HEK293 (cell line): Measurements from ENCODE around the gene POMT2.

Experiments used
- CTCF ChIA-PET: fragments of 350-600 bp; formaldehyde crosslinking; extraction: SDS; loops from one replicate; lab custom pipeline; 2021; ENCODE audit warnings: antibody characterized with exemption; lab: Yijun Ruan, JAX
- POLR2A ChIA-PET: fragments of 300-600 bp; formaldehyde crosslinking; extraction: SDS; loops from one replicate; lab custom pipeline; 2020; ENCODE audit warnings: antibody characterized with exemption, inconsistent platforms; lab: Yijun Ruan, JAX
- H3K27ac ChIP-seq: fragments of 200-500 bp; sonication (Bioruptor generic); 2 replicates; pipeline ENCODE4 v1.5.1; 2014; ENCODE audit warnings: low read depth, low read length, control low read depth, inconsistent platforms; ENCODE audit errors: extremely low read depth
- H3K36me3 ChIP-seq, 2 experiments: fragments of 200-500 bp in 1 of 2; sonication (Bioruptor generic) in 1 of 2; 1 replicate in 1 of 2; 2 replicates in 1 of 2; pipeline ENCODE4 v1.5.1; 2014 to 2017; ENCODE audit warnings: inconsistent platforms in 2 of 2, low read length in 2 of 2; ENCODE audit not compliant: control insufficient read depth in 2 of 2, insufficient read depth in 1 of 2
- H3K4me1 ChIP-seq: fragments of 200-500 bp; sonication (Bioruptor generic); 2 replicates; pipeline ENCODE4 v1.5.1; 2014; ENCODE audit warnings: mild to moderate bottlenecking, low read length, inconsistent platforms; ENCODE audit not compliant: control insufficient read depth, insufficient read depth
- H3K4me3 ChIP-seq: 2 replicates; pipeline ENCODE4 v1.5.1; 2011; ENCODE audit warnings: low read depth, mild to moderate bottlenecking, control low read depth, low read length, moderate library complexity
- H3K9me3 ChIP-seq: fragments of 200-500 bp; sonication (Bioruptor generic); 2 replicates; pipeline ENCODE4 v1.5.1; 2014; ENCODE audit warnings: low read depth, low read length, inconsistent platforms; ENCODE audit not compliant: control insufficient read depth, insufficient read depth
- GFI1B ChIP-seq: fragments of 450-650 bp; formaldehyde crosslinking; IDR thresholded peaks from 2 replicates; pipeline ENCODE4 v1.5.1; 2016; ENCODE audit warnings: missing biosample characterization, missing genetic modification characterization
- HOXC10 ChIP-seq: sonication (generic); formaldehyde crosslinking; IDR thresholded peaks from 2 replicates; pipeline ENCODE4 v1.8.1; 2023; ENCODE audit warnings: mild to moderate bottlenecking, missing genetic modification reagents
- IKZF3 ChIP-seq: fragments of 450-650 bp; IDR thresholded peaks from 2 replicates; pipeline ENCODE4 v1.5.0; 2018; ENCODE audit warnings: missing biosample characterization, mild to moderate bottlenecking, missing genetic modification characterization, moderate library complexity
- KLF1 ChIP-seq: fragments of 450-650 bp; formaldehyde crosslinking; IDR thresholded peaks from 2 replicates; pipeline ENCODE4 v1.5.1; 2016; ENCODE audit warnings: missing biosample characterization, missing genetic modification characterization
- OSR2 ChIP-seq: fragments of 450-650 bp; formaldehyde crosslinking; IDR thresholded peaks from 2 replicates; pipeline ENCODE4 v1.5.1; 2016; ENCODE audit warnings: missing biosample characterization, missing genetic modification characterization
- SCRT1 ChIP-seq: fragments of 450-650 bp; formaldehyde crosslinking; IDR thresholded peaks from 2 replicates; pipeline ENCODE4 v1.5.1; 2016; ENCODE audit warnings: missing biosample characterization, missing genetic modification characterization, borderline replicate concordance
- YY1 ChIP-seq: fragments of 450-650 bp; formaldehyde crosslinking; IDR thresholded peaks from 2 replicates; pipeline ENCODE4 v1.5.1; 2018; ENCODE audit warnings: missing biosample characterization, missing genetic modification characterization
- ZFHX2 ChIP-seq: fragments of 450-650 bp; formaldehyde crosslinking; conservative IDR thresholded peaks from 2 replicates; pipeline ENCODE4 v1.5.1; 2016; ENCODE audit warnings: missing biosample characterization, missing genetic modification characterization
- ZFP3 ChIP-seq: fragments of 450-650 bp; formaldehyde crosslinking; IDR thresholded peaks from 2 replicates; pipeline ENCODE4 v1.5.1; 2016; ENCODE audit warnings: low read depth, missing biosample characterization, missing genetic modification characterization
- ZNF114 ChIP-seq: fragments of 450-650 bp; formaldehyde crosslinking; IDR thresholded peaks from 2 replicates; pipeline ENCODE4 v1.5.0; 2017; ENCODE audit warnings: missing biosample characterization, missing genetic modification characterization
- ZNF146 ChIP-seq: fragments of 450-650 bp; formaldehyde crosslinking; IDR thresholded peaks from 2 replicates; pipeline ENCODE4 v1.5.1; 2016; ENCODE audit warnings: missing biosample characterization, missing genetic modification characterization
- ZNF214 ChIP-seq: fragments of 450-650 bp; formaldehyde crosslinking; IDR thresholded peaks from 2 replicates; pipeline ENCODE4 v1.5.1; 2017; ENCODE audit warnings: missing biosample characterization, mild to moderate bottlenecking, missing genetic modification characterization, borderline replicate concordance
- ZNF221 ChIP-seq: fragments of 450-650 bp; formaldehyde crosslinking; IDR thresholded peaks from 2 replicates; pipeline ENCODE4 v1.5.1; 2017; ENCODE audit warnings: missing biosample characterization, missing genetic modification characterization, borderline replicate concordance
- ZNF292 ChIP-seq: fragments of 450-650 bp; formaldehyde crosslinking; IDR thresholded peaks from 2 replicates; pipeline ENCODE4 v1.5.1; 2016; ENCODE audit warnings: low read depth, missing biosample characterization, missing genetic modification characterization, borderline replicate concordance
- ZNF341 ChIP-seq: fragments of 450-650 bp; formaldehyde crosslinking; IDR thresholded peaks from 2 replicates; pipeline ENCODE4; 2016; ENCODE audit warnings: low read depth, missing biosample characterization, missing genetic modification characterization
- ZNF48 ChIP-seq: fragments of 450-650 bp; formaldehyde crosslinking; IDR thresholded peaks from 2 replicates; pipeline ENCODE4 v1.5.1; 2016; ENCODE audit warnings: missing biosample characterization, missing genetic modification characterization
- ZNF501 ChIP-seq: fragments of 450-650 bp; formaldehyde crosslinking; IDR thresholded peaks from 2 replicates; pipeline ENCODE4 v1.5.1; 2016; ENCODE audit warnings: missing biosample characterization, missing genetic modification characterization
- ZNF530 ChIP-seq: fragments of 450-650 bp; formaldehyde crosslinking; IDR thresholded peaks from 2 replicates; pipeline ENCODE4 v1.5.1; 2016; ENCODE audit warnings: low read depth, missing biosample characterization, missing genetic modification characterization
- ZNF544 ChIP-seq: fragments of 450-650 bp; formaldehyde crosslinking; IDR thresholded peaks from 2 replicates; pipeline ENCODE4 v1.5.0; 2017; ENCODE audit warnings: missing biosample characterization, missing genetic modification characterization
- ZNF555 ChIP-seq: fragments of 450-650 bp; formaldehyde crosslinking; conservative IDR thresholded peaks from 2 replicates; pipeline ENCODE4 v1.5.1; 2017; ENCODE audit warnings: missing biosample characterization, mild to moderate bottlenecking, missing genetic modification characterization, inconsistent platforms
- ZNF558 ChIP-seq: fragments of 450-650 bp; formaldehyde crosslinking; IDR thresholded peaks from 2 replicates; pipeline ENCODE4 v1.5.1; 2016; ENCODE audit warnings: missing biosample characterization, missing genetic modification characterization
- ZNF629 ChIP-seq: fragments of 450-650 bp; formaldehyde crosslinking; IDR thresholded peaks from 2 replicates; pipeline ENCODE4 v1.5.1; 2017; ENCODE audit warnings: missing biosample characterization, missing genetic modification characterization
- ZNF654 ChIP-seq: fragments of 450-650 bp; formaldehyde crosslinking; IDR thresholded peaks from 2 replicates; pipeline ENCODE4 v1.5.1; 2016; ENCODE audit warnings: low read depth, missing biosample characterization, missing genetic modification characterization
- ZNF677 ChIP-seq: fragments of 450-650 bp; IDR thresholded peaks from 2 replicates; pipeline ENCODE4 v1.5.0; 2018; ENCODE audit warnings: missing biosample characterization, mild to moderate bottlenecking, missing genetic modification characterization, moderate library complexity
- ZNF747 ChIP-seq: fragments of 450-650 bp; formaldehyde crosslinking; IDR thresholded peaks from 2 replicates; pipeline ENCODE4 v1.5.1; 2016; ENCODE audit warnings: missing biosample characterization, missing genetic modification characterization
- ZNF768 ChIP-seq: fragments of 450-650 bp; formaldehyde crosslinking; IDR thresholded peaks from 2 replicates; pipeline ENCODE4 v1.5.1; 2018; ENCODE audit warnings: missing biosample characterization, mild to moderate bottlenecking, missing genetic modification characterization
- TF ChIP-seq, protein P1 (sequence below): fragments of 450-650 bp; formaldehyde crosslinking; IDR thresholded peaks from 2 replicates; pipeline ENCODE4 v1.5.1; 2016; ENCODE audit warnings: missing biosample characterization, missing genetic modification characterization, low read depth
- TF ChIP-seq, protein P2 (sequence below): fragments of 450-650 bp; formaldehyde crosslinking; IDR thresholded peaks from 2 replicates; pipeline ENCODE4 v1.5.1; 2016; ENCODE audit warnings: missing biosample characterization, missing genetic modification characterization
- TF ChIP-seq, protein P3 (sequence below): fragments of 450-650 bp; formaldehyde crosslinking; IDR thresholded peaks from 2 replicates; pipeline ENCODE4 v1.5.1; 2017; ENCODE audit warnings: missing biosample characterization, missing genetic modification characterization
- TF ChIP-seq, protein P4 (sequence below): fragments of 450-650 bp; IDR thresholded peaks from 2 replicates; pipeline ENCODE4 v1.5.1; 2018; ENCODE audit warnings: missing biosample characterization, mild to moderate bottlenecking, missing genetic modification characterization
- TF ChIP-seq, protein P5 (sequence below): fragments of 450-650 bp; formaldehyde crosslinking; IDR thresholded peaks from 2 replicates; pipeline ENCODE4 v1.5.1; 2016; ENCODE audit warnings: missing biosample characterization, missing genetic modification characterization

The POMT2 gene

DNA sequence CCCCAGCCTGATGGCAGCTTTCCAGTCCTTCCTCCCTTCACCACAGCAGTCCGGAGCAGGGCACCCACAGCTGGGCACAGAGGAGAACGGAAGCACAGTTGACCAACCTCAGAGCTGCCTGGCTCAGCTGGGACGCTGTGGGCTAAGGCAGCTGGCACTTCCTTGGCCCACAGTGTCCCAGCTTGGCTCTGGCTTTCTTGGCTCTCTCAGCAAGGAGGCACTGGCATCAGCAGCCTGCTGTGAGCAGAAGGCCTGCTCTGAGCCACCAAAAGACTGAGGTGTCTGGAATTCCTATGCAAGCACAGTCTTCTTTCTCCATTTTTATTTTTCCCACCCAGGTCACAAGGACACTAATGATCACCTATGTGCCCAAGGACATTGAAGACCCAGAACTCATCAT lies 82.3 kb downstream of the POMT2 start:
- Histone ChIP-seq H3K9me3 (no peaks in the 10 kb centered on the region), H3K4me3 (no peak overlapping the region), H3K4me1 (no peaks in the 10 kb centered on the region), H3K27ac (no peak overlapping the region), H3K36me3 (no peaks in the 10 kb centered on the region)
- POLR2A ChIA-PET, result no interaction called here
- no peak for TF ChIP-seq ZNF747 (tag by site-specific recombination)
- TF ChIP-seq ZNF768, result no peak
- no peak for TF ChIP-seq ZNF677 (tag by site-specific recombination)
- TF ChIP-seq ZNF558 (tag by site-specific recombination), result no peak
- TF ChIP-seq ZFP3 (tag by site-specific recombination), result no peak
- no peak for TF ChIP-seq ZNF654 (tag by site-specific recombination)
- no peak for TF ChIP-seq ZNF292 (tag by site-specific recombination)
- no peak for TF ChIP-seq GFI1B
- TF ChIP-seq IKZF3, result no peak
- no peak for TF ChIP-seq ZNF530 (tag by site-specific recombination)
- CTCF ChIA-PET, result interaction anchor here (0.5 to 1.1 kb wide), 3 partner anchors 63 to 378 kb away, joined by 3 to 4 read pairs (median 3); no protein-coding TSS in a partner anchor

DNA sequence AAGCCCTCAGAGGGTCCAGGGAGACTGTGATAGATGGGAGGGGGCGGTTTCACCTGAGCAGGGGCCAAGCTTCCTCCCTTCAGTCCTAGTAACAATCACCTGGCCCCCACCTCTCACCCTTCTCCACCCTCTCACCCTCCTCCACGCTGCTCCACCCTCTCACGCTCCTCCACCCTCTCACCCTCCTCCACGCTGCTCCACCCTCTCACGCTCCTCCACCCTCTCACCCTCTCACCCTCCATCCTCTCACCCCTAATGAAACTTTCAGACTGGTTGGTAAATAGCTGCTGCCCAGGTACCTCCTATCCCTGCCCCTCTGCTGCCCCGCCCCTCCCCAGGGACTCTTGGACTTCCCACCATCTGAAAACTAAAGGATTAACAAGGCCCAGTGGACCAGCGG lies 83.9 kb downstream of the POMT2 start:
- no peak overlapping the region for H3K4me3 ChIP-seq
- no peaks in the 10 kb centered on the region for H3K9me3 ChIP-seq
- H3K36me3 ChIP-seq, result no peaks in the 10 kb centered on the region
- POLR2A ChIA-PET, result no interaction called here
- H3K4me1 ChIP-seq, result no peaks in the 10 kb centered on the region
- H3K27ac ChIP-seq, result no peak overlapping the region
- CTCF ChIA-PET, result interaction anchor here (0.6 kb wide), 2 partner anchors 113 to 222 kb away, joined by 3 read pairs; no protein-coding TSS in a partner anchor
- TF ChIP-seq KLF1 (tag by site-specific recombination) (peak; percentile 94), YY1 (tag by site-specific recombination) (no peak), ZNF555 (tag by site-specific recombination) (no peak), ZNF146 (tag by site-specific recombination) (no peak), ZNF341 (peak; percentile 52), ZNF501 (tag by site-specific recombination) (no peak), OSR2 (tag by site-specific recombination) (no peak), ZNF114 (tag by site-specific recombination) (no peak), HOXC10 (CRISPR knock-in tag) (no peak), ZNF214 (no peak), ZNF221 (tag by site-specific recombination) (no peak), ZNF629 (no peak), ZNF48 (tag by site-specific recombination) (no peak), ZNF544 (tag by site-specific recombination) (no peak), SCRT1 (tag by site-specific recombination) (no peak), ZFHX2 (tag by site-specific recombination) (peak; percentile 85)
- TF ChIP-seq, protein P1, sequence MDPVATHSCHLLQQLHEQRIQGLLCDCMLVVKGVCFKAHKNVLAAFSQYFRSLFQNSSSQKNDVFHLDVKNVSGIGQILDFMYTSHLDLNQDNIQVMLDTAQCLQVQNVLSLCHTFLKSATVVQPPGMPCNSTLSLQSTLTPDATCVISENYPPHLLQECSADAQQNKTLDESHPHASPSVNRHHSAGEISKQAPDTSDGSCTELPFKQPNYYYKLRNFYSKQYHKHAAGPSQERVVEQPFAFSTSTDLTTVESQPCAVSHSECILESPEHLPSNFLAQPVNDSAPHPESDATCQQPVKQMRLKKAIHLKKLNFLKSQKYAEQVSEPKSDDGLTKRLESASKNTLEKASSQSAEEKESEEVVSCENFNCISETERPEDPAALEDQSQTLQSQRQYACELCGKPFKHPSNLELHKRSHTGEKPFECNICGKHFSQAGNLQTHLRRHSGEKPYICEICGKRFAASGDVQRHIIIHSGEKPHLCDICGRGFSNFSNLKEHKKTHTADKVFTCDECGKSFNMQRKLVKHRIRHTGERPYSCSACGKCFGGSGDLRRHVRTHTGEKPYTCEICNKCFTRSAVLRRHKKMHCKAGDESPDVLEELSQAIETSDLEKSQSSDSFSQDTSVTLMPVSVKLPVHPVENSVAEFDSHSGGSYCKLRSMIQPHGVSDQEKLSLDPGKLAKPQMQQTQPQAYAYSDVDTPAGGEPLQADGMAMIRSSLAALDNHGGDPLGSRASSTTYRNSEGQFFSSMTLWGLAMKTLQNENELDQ (tag by site-specific recombination), result no peak
- TF ChIP-seq, protein P2, sequence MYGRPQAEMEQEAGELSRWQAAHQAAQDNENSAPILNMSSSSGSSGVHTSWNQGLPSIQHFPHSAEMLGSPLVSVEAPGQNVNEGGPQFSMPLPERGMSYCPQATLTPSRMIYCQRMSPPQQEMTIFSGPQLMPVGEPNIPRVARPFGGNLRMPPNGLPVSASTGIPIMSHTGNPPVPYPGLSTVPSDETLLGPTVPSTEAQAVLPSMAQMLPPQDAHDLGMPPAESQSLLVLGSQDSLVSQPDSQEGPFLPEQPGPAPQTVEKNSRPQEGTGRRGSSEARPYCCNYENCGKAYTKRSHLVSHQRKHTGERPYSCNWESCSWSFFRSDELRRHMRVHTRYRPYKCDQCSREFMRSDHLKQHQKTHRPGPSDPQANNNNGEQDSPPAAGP (tag by site-specific recombination), result peak; percentile 61; the same call in 1 of the 2 replicates
- TF ChIP-seq, protein P3, sequence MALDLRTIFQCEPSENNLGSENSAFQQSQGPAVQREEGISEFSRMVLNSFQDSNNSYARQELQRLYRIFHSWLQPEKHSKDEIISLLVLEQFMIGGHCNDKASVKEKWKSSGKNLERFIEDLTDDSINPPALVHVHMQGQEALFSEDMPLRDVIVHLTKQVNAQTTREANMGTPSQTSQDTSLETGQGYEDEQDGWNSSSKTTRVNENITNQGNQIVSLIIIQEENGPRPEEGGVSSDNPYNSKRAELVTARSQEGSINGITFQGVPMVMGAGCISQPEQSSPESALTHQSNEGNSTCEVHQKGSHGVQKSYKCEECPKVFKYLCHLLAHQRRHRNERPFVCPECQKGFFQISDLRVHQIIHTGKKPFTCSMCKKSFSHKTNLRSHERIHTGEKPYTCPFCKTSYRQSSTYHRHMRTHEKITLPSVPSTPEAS (tag by site-specific recombination), result no peak
- TF ChIP-seq, protein P4, sequence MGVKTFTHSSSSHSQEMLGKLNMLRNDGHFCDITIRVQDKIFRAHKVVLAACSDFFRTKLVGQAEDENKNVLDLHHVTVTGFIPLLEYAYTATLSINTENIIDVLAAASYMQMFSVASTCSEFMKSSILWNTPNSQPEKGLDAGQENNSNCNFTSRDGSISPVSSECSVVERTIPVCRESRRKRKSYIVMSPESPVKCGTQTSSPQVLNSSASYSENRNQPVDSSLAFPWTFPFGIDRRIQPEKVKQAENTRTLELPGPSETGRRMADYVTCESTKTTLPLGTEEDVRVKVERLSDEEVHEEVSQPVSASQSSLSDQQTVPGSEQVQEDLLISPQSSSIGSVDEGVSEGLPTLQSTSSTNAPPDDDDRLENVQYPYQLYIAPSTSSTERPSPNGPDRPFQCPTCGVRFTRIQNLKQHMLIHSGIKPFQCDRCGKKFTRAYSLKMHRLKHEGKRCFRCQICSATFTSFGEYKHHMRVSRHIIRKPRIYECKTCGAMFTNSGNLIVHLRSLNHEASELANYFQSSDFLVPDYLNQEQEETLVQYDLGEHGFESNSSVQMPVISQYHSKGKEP (tag by site-specific recombination), result no peak
- TF ChIP-seq, protein P5, sequence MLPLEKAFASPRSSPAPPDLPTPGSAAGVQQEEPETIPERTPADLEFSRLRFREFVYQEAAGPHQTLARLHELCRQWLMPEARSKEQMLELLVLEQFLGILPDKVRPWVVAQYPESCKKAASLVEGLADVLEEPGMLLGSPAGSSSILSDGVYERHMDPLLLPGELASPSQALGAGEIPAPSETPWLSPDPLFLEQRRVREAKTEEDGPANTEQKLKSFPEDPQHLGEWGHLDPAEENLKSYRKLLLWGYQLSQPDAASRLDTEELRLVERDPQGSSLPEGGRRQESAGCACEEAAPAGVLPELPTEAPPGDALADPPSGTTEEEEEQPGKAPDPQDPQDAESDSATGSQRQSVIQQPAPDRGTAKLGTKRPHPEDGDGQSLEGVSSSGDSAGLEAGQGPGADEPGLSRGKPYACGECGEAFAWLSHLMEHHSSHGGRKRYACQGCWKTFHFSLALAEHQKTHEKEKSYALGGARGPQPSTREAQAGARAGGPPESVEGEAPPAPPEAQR (tag by site-specific recombination), result no peak
